ENCODE data around the gene RANBP17. TPM values are rescaled to one million over a fixed set of nuclear protein-coding genes. Genes with fewer than 3 reads are reported as not detected.

RANBP17 gene
- total and polyA plus RNA-seq, 2 donors (not counting 1 experiment from before 2014, with no cell fraction given): not detected

DNA sequence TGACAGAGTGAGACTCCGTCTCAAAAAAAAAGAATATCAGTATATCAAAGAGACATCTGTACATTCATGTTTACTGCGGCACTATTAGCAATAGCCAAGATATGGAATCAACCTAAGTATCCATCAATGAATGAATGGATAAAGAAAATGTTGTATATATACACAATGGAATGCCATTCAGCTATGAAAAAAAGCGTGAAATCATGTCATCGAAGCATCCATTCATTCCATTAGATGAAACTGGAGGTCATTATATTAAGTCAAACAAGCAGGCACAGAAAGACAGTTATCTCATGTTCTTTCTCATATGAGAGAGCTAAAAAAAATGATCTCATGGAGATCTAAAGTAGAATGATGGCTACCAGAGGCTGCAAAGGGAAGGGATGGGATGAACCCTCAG, 266.3 kb downstream of the RANBP17 start:
- DNase-seq (no peak), ATAC-seq (ENCODE audit: low read depth) (no peak)
- no CpG with 5 or more reads among the region's 4 CpGs for WGBS (ENCODE audit: insufficient coverage)
- H3K9me3 ChIP-seq (ENCODE audit: control extremely low read depth in 1 of 3, control insufficient read depth in 2 of 3, insufficient read depth in 1 of 3, low read length in 2 of 3): no peaks in the 10 kb centered on the region
- H3K9ac ChIP-seq (ENCODE audit: low read length): no peak overlapping the region
- Mint-ChIP-seq H3K4me3 (no peak overlapping the region), H3K9me3 (ENCODE audit: insufficient read depth) (no peaks in the 10 kb centered on the region), H3K4me1 (no peaks in the 10 kb centered on the region), H3K27me3 (peaks cover 7% of the 10 kb centered on the region), H3K27ac (no peak overlapping the region)
- ChIA-PET POLR2A (no interaction called here), CTCF (no interaction called here)
- H3K36me3 ChIP-seq (replicated peaks in 1 of 2; ENCODE audit: control extremely low read depth in 1 of 2, control insufficient read depth in 1 of 2, extremely low read depth in 1 of 2, insufficient read depth in 2 of 2, low read length in 1 of 2): no peaks in the 10 kb centered on the region
- H3K4me1 ChIP-seq (ENCODE audit: control insufficient read depth in 2 of 2, insufficient read depth in 2 of 2, low read length in 2 of 2): no peaks in the 10 kb centered on the region
- intact Hi-C loops (cut with micrococcal nuclease): no loop called here
- H3K4me3 ChIP-seq (ENCODE audit: control extremely low read depth in 1 of 5, extremely low read depth in 1 of 5, insufficient read depth in 1 of 5, low read depth in 2 of 5, low read length in 4 of 5): no peak overlapping the region
- H3K4me2 ChIP-seq (replicated peaks; ENCODE audit: low read depth, low read length, poor library complexity, severe bottlenecking): no peak overlapping the region
- TF ChIP-seq EZH2 (IDR thresholded peaks at IDR 0.05; ENCODE audit: borderline replicate concordance, insufficient read depth, low read depth, low read length, poor library complexity, severe bottlenecking): no peak
- TF ChIP-seq, protein P1, sequence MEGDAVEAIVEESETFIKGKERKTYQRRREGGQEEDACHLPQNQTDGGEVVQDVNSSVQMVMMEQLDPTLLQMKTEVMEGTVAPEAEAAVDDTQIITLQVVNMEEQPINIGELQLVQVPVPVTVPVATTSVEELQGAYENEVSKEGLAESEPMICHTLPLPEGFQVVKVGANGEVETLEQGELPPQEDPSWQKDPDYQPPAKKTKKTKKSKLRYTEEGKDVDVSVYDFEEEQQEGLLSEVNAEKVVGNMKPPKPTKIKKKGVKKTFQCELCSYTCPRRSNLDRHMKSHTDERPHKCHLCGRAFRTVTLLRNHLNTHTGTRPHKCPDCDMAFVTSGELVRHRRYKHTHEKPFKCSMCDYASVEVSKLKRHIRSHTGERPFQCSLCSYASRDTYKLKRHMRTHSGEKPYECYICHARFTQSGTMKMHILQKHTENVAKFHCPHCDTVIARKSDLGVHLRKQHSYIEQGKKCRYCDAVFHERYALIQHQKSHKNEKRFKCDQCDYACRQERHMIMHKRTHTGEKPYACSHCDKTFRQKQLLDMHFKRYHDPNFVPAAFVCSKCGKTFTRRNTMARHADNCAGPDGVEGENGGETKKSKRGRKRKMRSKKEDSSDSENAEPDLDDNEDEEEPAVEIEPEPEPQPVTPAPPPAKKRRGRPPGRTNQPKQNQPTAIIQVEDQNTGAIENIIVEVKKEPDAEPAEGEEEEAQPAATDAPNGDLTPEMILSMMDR (IDR thresholded peaks at IDR 0.05): no peak
- H3K27me3 ChIP-seq (replicated peaks in 1 of 4; ENCODE audit: control extremely low read depth in 1 of 4, control insufficient read depth in 3 of 4, insufficient read depth in 4 of 4, low read length in 3 of 4): no peaks in the 10 kb centered on the region
- H4K20me1 ChIP-seq (ENCODE audit: control insufficient read depth, insufficient read depth, low read length, poor library complexity, severe bottlenecking): no peaks in the 10 kb centered on the region
- no peaks in the 10 kb centered on the region for H3K79me2 ChIP-seq (ENCODE audit: control insufficient read depth, insufficient read depth, low read length)
- H3K27ac ChIP-seq (ENCODE audit: low read length in 2 of 2): no peak overlapping the region
- no peak overlapping the region for H2AFZ ChIP-seq (ENCODE audit: insufficient read depth, low read depth, low read length, poor library complexity, severe bottlenecking)

DNA sequence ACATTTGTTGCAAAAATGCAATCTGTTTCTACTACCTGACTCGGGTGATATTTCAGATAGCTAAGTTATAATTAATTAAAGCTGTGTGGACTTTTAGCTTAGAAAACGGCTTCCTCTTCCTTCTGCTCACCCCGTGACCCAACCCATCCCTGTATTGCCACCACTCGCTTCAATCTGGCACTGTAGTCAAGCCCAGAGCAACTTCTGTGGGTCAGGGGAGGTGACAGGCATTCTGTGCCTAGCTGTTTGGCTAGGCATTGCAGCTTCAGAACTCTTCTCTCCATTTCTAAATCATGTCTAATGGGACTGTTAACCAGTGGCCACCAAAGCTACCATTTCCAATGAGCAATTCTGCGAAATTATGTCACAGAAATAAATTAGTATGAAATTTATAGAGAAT, 267.5 kb downstream of the RANBP17 start:
- intact Hi-C loops (cut with micrococcal nuclease): no loop called here
- no peak overlapping the region for H3K4me2 ChIP-seq (replicated peaks; ENCODE audit: low read depth, low read length, poor library complexity, severe bottlenecking)
- no peaks in the 10 kb centered on the region for H3K36me3 ChIP-seq (replicated peaks in 1 of 2; ENCODE audit: control extremely low read depth in 1 of 2, control insufficient read depth in 1 of 2, extremely low read depth in 1 of 2, insufficient read depth in 2 of 2, low read length in 1 of 2)
- no peak overlapping the region for H3K9ac ChIP-seq (ENCODE audit: low read length)
- H3K27ac ChIP-seq (ENCODE audit: low read length in 2 of 2): no peak overlapping the region
- H3K4me1 ChIP-seq (ENCODE audit: control insufficient read depth in 2 of 2, insufficient read depth in 2 of 2, low read length in 2 of 2): no peaks in the 10 kb centered on the region
- H3K79me2 ChIP-seq (ENCODE audit: control insufficient read depth, insufficient read depth, low read length): no peaks in the 10 kb centered on the region
- H3K27ac Mint-ChIP-seq: no peak overlapping the region
- WGBS (ENCODE audit: insufficient coverage): no CpG with 5 or more reads among the region's 5 CpGs
- H3K27me3 ChIP-seq (replicated peaks in 1 of 4; ENCODE audit: control extremely low read depth in 1 of 4, control insufficient read depth in 3 of 4, insufficient read depth in 4 of 4, low read length in 3 of 4): no peaks in the 10 kb centered on the region
- H3K4me3 Mint-ChIP-seq: no peak overlapping the region
- H3K4me1 Mint-ChIP-seq: no peaks in the 10 kb centered on the region
- DNase-seq (no peak), ATAC-seq (ENCODE audit: low read depth) (no peak)
- no peaks in the 10 kb centered on the region for H3K9me3 ChIP-seq (ENCODE audit: control extremely low read depth in 1 of 3, control insufficient read depth in 2 of 3, insufficient read depth in 1 of 3, low read length in 2 of 3)
- no peaks in the 10 kb centered on the region for H4K20me1 ChIP-seq (ENCODE audit: control insufficient read depth, insufficient read depth, low read length, poor library complexity, severe bottlenecking)
- ChIA-PET CTCF (no interaction called here), POLR2A (no interaction called here)
- no peak overlapping the region for H2AFZ ChIP-seq (ENCODE audit: insufficient read depth, low read depth, low read length, poor library complexity, severe bottlenecking)
- no peaks in the 10 kb centered on the region for H3K9me3 Mint-ChIP-seq (ENCODE audit: insufficient read depth)
- TF ChIP-seq, protein P1 (IDR thresholded peaks at IDR 0.05): no peak
- no peak for TF ChIP-seq EZH2 (IDR thresholded peaks at IDR 0.05; ENCODE audit: borderline replicate concordance, insufficient read depth, low read depth, low read length, poor library complexity, severe bottlenecking)
- H3K4me3 ChIP-seq (ENCODE audit: control extremely low read depth in 1 of 5, extremely low read depth in 1 of 5, insufficient read depth in 1 of 5, low read depth in 2 of 5, low read length in 4 of 5): no peak overlapping the region
- no peaks in the 10 kb centered on the region for H3K27me3 Mint-ChIP-seq
